MCF 10A (cell line): ENCODE data around the gene PCED1B. TPM values are rescaled to one million over a fixed set of nuclear protein-coding genes. Genes with fewer than 3 reads are reported as not detected.
"Not testable (repeated sequence)": the region's sequence is repeated elsewhere in the genome, so short reads cannot be mapped to it uniquely, and the experiment has no call there.

Source experiments
- BruUV-seq: library from RNA; stranded (reverse); fragments of 400-500 nt; replicated peaks from 2 replicates; lab custom pipeline; 2021; lab: Mats Ljungman, UMichigan
- CTCF ChIA-PET: fragments of 300-600 bp; sonication (Branson Sonifier 250); formaldehyde crosslinking; extraction: SDS; loops from one replicate; lab custom pipeline; 2021; ENCODE audit warnings: antibody characterized with exemption, inconsistent platforms; lab: Yijun Ruan, JAX
- POLR2A ChIA-PET: fragments of 300-600, 350-650 bp; sonication (Branson Sonifier 250); formaldehyde crosslinking; extraction: SDS; loops from one replicate; lab custom pipeline; 2020; ENCODE audit warnings: antibody characterized with exemption, inconsistent platforms; lab: Yijun Ruan, JAX
- DNase-seq: peaks from one replicate; pipeline ENCODE4 v3.0.0-alpha.2; 2018; ENCODE audit not compliant: unreplicated experiment
- H3K27ac Mint-ChIP-seq: one replicate; pipeline ENCODE4 v1.8.0; 2022; ENCODE audit warnings: mild to moderate bottlenecking, low read depth, mixed read lengths; ENCODE audit not compliant: unreplicated experiment
- H3K27me3 Mint-ChIP-seq: one replicate; pipeline ENCODE4 v1.8.0; 2022; ENCODE audit warnings: mixed read lengths; ENCODE audit not compliant: insufficient read depth, unreplicated experiment
- H3K36me3 Mint-ChIP-seq: one replicate; pipeline ENCODE4 v1.8.0; 2022; ENCODE audit warnings: mild to moderate bottlenecking, moderate library complexity, mixed read lengths; ENCODE audit not compliant: insufficient read depth, unreplicated experiment
- H3K4me1 Mint-ChIP-seq: one replicate; pipeline ENCODE4 v1.8.0; 2022; ENCODE audit warnings: mixed read lengths; ENCODE audit not compliant: insufficient read depth, unreplicated experiment
- H3K4me3 Mint-ChIP-seq: one replicate; pipeline ENCODE4 v1.8.0; 2022; ENCODE audit warnings: mild to moderate bottlenecking, moderate library complexity, mixed read lengths; ENCODE audit not compliant: unreplicated experiment
- H3K9me3 Mint-ChIP-seq: one replicate; pipeline ENCODE4 v1.8.0; 2022; ENCODE audit warnings: mixed read lengths; ENCODE audit not compliant: unreplicated experiment
- CTCF ChIP-seq: fragments of 200-600 bp; IDR thresholded peaks from one replicate; pipeline ENCODE4 v1.8.0; 2022; ENCODE audit warnings: antibody characterized with exemption, mild to moderate bottlenecking; ENCODE audit not compliant: unreplicated experiment
- intact Hi-C: fragments of 100-400 bp; cut with micrococcal nuclease; formaldehyde crosslinking; loops from 2 replicates; pipeline ENCODE4 v1.14.1; 2022
- total RNA-seq: library from RNA; stranded (reverse); gene quantifications from 2 replicates; pipeline ENCODE4 v1.2.3, GENCODE V29; 2022

The PCED1B gene
- total RNA-seq, 1 experiment from 2014 or later: 9.6 TPM

GRCh38 chr12:47114481-47114892, 35.1 kb downstream of the PCED1B start:
- H3K27ac Mint-ChIP-seq: no peak overlapping the region

GRCh38 chr12:47117305-47117704, 37.9 kb downstream of the PCED1B start:
- H3K4me3 Mint-ChIP-seq, intact Hi-C loops, H3K9me3 Mint-ChIP-seq, CTCF ChIA-PET, DNase-seq, H3K36me3 Mint-ChIP-seq, H3K4me1 Mint-ChIP-seq, BruUV-seq, H3K27ac Mint-ChIP-seq, POLR2A ChIA-PET, H3K27me3 Mint-ChIP-seq: not testable (repeated sequence)

More at GRCh38 chr12:47114481-47114892, 35.1 kb downstream of the PCED1B start:
- ChIA-PET POLR2A (no interaction called here), CTCF (no interaction called here)
- Mint-ChIP-seq H3K4me3 (no peak overlapping the region), H3K36me3 (peaks cover 4% of the 10 kb centered on the region), H3K9me3 (no peaks in the 10 kb centered on the region), H3K27me3 (no peaks in the 10 kb centered on the region), H3K4me1 (peaks cover 5% of the 10 kb centered on the region)
- TF ChIP-seq CTCF: no peak
- intact Hi-C loops: no loop called here
- no TSS peak for BruUV-seq
- DNase-seq: no peak

- ChIA-PET POLR2A (interaction anchor here (0.6 kb wide), 1 partner anchor 670 kb away, joined by 3 read pairs; no protein-coding TSS in a partner anchor), CTCF (interaction anchor here (1.5 kb wide), 1 partner anchor 12 kb away, joined by 3 read pairs; no protein-coding TSS in a partner anchor)
- BruUV-seq: no TSS peak
- H3K9me3 Mint-ChIP-seq: no peaks in the 10 kb centered on the region
- no peak overlapping the region for H3K27ac Mint-ChIP-seq
- H3K4me1 Mint-ChIP-seq: peaks cover 6% of the 10 kb centered on the region
- H3K36me3 Mint-ChIP-seq: no peaks in the 10 kb centered on the region
- DNase-seq: no peak
- no peak for TF ChIP-seq CTCF
- no peaks in the 10 kb centered on the region for H3K27me3 Mint-ChIP-seq
- H3K4me3 Mint-ChIP-seq: no peak overlapping the region
- intact Hi-C loops: no loop called here
Measured at GRCh38 chr12:47120736-47121135, 41.3 kb downstream of the PCED1B start.

- no peaks in the 10 kb centered on the region for H3K36me3 Mint-ChIP-seq
- H3K9me3 Mint-ChIP-seq: no peaks in the 10 kb centered on the region
- H3K4me1 Mint-ChIP-seq: peaks cover 6% of the 10 kb centered on the region
- TF ChIP-seq CTCF: no peak
- no peak overlapping the region for H3K27ac Mint-ChIP-seq
- peak; percentile 38 for DNase-seq
- ChIA-PET CTCF (interaction anchor here (1.5 kb wide), 1 partner anchor 11 kb away, joined by 3 read pairs; no protein-coding TSS in a partner anchor), POLR2A (interaction anchor here (0.6 to 0.7 kb wide), 3 partner anchors 11 to 670 kb away, joined by 3 read pairs; no protein-coding TSS in a partner anchor)
- no peak overlapping the region for H3K4me3 Mint-ChIP-seq
- H3K27me3 Mint-ChIP-seq: no peaks in the 10 kb centered on the region
- BruUV-seq: no TSS peak
- intact Hi-C loops: no loop called here
Measured at GRCh38 chr12:47121146-47121545, 41.7 kb downstream of the PCED1B start.
